GF-D8 (cell line): ENCODE results near the gene SYT13.

Source experiments
- DNase-seq: peaks from one replicate; lab custom pipeline; 2025; lab: John Stamatoyannopoulos, UW

SYT13 gene

DNA sequence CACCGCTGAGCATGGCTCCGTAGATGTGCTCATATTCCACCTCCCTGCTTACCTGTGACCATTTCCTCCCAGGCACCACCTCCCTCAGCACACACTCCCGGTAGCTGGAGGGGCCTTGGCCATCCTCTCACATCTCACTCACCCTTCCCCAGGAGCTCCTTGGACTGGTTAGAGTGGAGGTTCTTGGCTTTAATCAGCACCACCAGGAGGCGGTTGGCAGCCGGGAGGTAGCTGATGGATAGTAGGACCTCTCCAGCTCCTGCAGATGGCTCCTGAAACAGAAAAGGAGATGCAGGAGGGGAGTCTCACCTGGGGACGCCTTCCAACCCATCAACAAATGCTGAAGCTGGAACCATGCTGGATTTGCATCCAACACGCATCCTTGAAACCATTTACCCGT is 39.9 kb downstream of the SYT13 start:
- no peak for DNase-seq

DNA sequence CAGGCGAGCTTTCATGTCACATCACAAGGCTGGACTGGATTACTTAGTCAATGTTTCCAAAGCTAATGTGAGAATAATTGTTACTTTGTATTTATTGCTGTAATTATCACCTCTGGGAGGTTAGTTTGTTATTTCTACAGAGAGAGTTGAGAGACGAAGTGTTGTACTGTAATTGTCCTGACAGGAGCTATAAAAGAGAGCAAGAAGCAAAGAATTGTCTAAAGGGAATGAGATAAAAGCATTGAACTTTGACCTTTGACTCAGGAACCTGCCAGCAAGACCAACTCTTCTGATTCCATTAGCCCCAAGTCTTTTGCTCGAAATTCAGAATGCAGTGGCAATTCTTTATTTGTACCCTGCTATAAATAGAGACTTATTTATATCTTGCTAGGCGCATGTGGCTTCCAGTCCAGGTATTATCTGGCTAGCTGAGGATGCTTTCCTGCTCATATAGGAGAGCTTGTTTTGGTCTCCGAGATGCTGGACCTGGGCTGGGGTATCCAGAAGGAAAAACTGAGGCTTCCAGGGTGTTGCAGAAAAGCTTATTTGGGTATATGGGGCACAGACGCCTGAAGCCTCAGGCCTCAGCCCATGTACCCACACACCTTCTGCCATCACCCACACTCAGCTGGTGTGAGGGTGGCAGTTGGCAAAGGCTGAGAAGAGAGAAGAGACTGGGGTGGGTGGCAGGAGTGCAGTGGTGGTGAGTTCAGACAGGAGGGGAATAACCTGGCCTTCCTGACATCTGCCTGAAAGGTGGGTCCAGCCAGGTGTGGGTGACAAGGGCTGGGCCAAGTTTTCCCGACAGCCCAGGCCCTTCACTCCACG is 40.7 kb downstream of the SYT13 start:
- DNase-seq: no peak

- no peak for DNase-seq
Measured at GRCh38 chr11:45243967-45244366, 42.2 kb downstream of the SYT13 start.

GRCh38 chr11:45239733-45240132 is 46.4 kb downstream of the SYT13 start:
- no peak for DNase-seq

DNA sequence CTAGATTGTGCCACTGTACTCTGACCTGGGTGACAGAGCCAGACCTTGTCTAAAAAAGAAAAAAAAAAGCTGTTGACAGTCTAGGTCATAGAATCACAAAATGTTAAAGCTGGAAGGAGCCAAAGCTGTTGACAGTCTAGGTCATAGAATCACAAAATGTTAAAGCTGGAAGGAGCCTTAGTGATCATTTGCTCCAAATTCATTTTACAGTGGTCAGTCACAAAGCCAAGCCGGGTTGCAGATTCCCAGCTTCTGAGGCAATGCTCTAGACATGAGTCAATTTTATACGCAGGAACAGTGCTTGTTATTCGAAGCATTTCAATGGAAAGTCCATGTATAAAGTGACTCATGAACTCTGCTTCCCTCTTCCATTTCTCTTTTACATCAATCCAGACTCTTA is 47.4 kb downstream of the SYT13 start:
- no peak for DNase-seq

GRCh38 chr11:45237711-45238315 is 48.3 kb downstream of the SYT13 start:
- no peak for DNase-seq

DNA sequence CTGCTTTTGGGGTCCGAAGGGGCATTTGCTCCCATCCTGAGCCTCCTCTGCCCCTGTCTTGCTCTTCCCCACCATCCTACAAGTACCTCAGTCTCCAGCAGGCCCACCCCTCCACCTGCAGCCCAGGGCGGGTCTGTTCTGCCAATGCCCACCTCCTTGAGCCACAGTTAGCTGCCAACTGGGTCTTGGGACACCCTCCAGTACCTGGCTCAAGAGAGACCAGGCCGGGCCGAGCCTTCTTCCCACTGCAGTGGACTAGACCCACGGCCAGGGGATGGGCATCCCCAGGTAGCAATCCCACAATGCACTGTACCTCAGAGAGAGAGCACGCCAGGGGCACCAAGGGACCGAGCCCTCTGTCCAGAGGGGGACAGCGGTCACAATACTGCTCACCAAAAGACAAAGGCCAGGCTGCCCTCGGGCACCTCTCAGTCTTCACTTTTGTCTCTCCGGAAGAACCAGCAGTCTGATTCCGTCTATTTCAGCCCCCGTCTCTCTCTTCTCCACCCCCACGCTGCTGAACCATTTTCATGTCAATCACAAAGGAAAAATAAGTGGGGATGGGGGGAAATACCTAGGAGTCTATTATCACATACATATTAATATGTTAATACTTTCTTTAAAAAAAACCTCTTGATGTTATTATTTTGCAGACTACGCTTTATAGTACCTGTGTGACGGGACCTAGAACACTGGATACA is 51.7 kb downstream of the SYT13 start:
- no peak for DNase-seq

- no peak for DNase-seq
Measured at GRCh38 chr11:45233804-45234170, 52.4 kb downstream of the SYT13 start.

- DNase-seq: no peak
Measured at GRCh38 chr11:45233121-45233803, 52.9 kb downstream of the SYT13 start.

DNA sequence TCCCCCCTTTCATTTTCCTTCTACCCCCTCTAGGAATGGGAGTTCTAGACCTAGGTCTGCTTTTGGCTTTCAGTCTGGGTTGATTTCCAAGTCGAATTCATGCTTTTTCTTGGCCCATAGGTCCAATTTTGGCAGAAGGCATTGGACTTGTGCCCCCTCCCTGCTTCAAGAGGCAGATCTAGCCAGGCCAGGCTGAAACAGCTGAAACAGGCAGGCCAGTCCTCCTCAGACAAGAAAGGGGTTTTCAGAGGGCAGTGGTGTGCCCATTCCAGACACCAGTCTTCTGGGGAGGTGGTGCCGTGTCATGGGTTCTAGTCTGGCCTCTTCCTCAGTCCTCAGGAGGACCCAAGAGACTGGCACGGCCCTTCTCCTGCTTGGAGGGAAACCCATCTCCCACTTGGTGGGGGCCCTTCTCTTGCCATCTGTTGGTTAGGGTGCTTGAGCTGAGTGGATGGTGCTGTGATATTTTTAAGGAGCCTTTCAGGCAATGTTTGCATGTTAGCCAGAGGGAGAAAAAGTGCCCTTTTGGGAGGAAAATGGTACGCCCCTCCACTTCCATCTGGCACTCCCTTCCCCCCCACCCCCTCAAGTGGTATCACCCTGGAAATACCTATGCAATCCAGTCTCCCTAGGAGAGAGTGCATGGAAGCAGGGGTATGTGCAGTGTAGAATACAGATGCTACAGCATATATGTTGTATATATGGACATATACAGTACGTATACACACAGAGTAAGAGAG is 53.6 kb downstream of the SYT13 start:
- DNase-seq: no peak

- DNase-seq: no peak
Measured at GRCh38 chr11:45229401-45230020, 56.6 kb downstream of the SYT13 start.

- no peak for DNase-seq
Measured at GRCh38 chr11:45227836-45228235, 58.3 kb downstream of the SYT13 start.

DNA sequence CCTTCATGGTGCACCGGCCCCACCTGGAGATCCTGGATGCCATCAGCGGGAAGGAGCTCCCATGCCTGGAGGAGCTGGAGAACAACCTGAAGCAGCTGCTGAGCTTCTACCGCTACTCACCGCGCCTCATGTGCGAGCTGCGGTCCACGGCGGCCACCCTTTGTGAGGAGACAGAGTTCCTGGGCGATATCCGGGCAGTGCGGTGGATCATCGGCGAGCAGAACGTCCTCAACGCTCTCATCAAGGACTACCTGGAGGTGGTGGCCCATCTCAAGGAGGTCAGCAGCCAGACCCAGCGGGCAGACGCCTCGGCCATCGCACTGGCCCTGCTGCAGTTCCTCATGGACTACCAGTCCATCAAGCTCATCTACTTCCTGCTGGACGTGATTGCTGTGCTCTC is 59.2 kb downstream of the SYT13 start:
- no peak for DNase-seq

- no peak for DNase-seq
Measured at GRCh38 chr11:45225961-45226871, 59.9 kb downstream of the SYT13 start.

DNA sequence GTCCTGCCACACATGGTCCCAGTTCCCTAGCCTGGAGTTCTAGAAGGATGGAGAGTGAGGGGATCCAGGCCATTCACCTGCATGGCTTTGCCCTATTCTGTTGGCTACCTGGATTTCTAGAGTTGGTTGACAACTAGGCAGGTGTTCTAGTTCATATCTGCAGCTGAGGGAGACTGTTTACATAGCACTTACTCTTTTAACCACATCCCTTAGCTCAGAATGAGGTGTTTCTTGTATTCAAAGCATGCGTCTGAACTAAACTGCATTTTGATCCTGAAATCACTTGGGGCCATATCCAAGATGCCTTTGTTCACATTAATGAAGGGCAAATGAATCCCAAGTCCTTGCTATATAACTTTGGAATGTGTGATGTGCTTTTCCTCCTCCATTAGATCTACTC is 60.9 kb downstream of the SYT13 start:
- DNase-seq: no peak

GRCh38 chr11:45224766-45225165 is 61.4 kb downstream of the SYT13 start:
- DNase-seq: no peak

- no peak for DNase-seq
Measured at GRCh38 chr11:45223496-45223895, 62.6 kb downstream of the SYT13 start.

DNA sequence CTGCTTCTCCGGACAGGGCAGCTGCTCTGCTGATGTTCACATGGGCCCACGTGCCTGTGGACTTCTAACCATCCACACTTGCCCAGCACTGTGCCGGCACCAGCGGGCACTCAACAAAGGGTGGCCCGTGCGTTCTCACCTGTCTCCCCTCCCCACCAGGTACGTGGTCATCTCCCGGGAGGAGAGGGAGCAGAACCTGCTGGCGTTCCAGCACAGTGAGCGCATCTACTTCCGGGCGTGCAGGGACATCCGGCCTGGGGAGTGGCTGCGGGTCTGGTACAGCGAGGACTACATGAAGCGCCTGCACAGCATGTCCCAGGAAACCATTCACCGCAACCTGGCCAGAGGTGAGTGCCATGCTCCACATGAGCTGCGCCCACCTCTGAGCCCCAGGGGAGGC is 66.7 kb downstream of the SYT13 start:
- no peak for DNase-seq

- no peak for DNase-seq
Measured at GRCh38 chr11:45218705-45219104, 67.4 kb downstream of the SYT13 start.

DNA sequence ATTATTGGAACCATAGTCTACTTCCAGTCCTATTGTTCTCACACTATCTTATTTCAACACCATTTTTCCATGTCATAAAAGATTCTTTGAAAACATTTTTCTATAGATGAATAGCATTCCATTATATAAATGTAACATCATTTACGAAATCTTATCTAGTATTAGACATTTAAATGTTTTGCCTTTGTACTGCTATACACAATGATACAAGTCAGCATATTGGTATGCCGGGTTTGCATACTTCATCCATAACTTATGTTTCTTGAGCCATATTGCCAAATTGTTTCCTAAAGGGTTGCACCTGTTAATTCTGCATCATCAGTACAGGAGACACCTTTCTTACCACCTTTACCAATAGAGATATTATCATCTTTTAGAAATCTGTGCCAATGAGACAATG is 68.2 kb downstream of the SYT13 start:
- DNase-seq: no peak
